Effector CD4-positive, alpha-beta T cell (primary cell): ENCODE data around the gene CCDC159.
"Not testable (repeated sequence)": the region's sequence is repeated elsewhere in the genome, so short reads cannot be mapped to it uniquely, and the experiment has no call there.

ENCODE experiments used
- DNase-seq: peaks from one replicate; pipeline ENCODE4 v3.0.0-alpha.2; 2020
- total RNA-seq: gene quantifications from one replicate; lab custom pipeline; 2026; lab: John Stamatoyannopoulos, UW

CCDC159 gene, protein sequence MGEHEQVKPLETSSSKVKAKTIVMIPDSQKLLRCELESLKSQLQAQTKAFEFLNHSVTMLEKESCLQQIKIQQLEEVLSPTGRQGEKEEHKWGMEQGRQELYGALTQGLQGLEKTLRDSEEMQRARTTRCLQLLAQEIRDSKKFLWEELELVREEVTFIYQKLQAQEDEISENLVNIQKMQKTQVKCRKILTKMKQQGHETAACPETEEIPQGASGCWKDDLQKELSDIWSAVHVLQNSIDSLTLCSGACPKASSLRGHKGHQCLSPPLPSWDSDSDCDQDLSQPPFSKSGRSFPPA
- 17.1 reads per million, percentile 43 among the genes with 10 or more reads in this experiment for total RNA-seq

GRCh38 chr19:11346104-11346940 is at the start of gene CCDC159, which contains the start of gene TMEM205:
CCDC159 (plus strand) TSS chr19:11346519; CDS start chr19:11346607, 88 bp downstream.
TMEM205 (minus strand) TSS chr19:11346268; CDS start chr19:11345619, 649 bp downstream.
- peak; percentile 98 for DNase-seq

GRCh38 chr19:11299946-11300810 is 46.1 kb upstream of the CCDC159 start:
- DNase-seq = no peak

DNA sequence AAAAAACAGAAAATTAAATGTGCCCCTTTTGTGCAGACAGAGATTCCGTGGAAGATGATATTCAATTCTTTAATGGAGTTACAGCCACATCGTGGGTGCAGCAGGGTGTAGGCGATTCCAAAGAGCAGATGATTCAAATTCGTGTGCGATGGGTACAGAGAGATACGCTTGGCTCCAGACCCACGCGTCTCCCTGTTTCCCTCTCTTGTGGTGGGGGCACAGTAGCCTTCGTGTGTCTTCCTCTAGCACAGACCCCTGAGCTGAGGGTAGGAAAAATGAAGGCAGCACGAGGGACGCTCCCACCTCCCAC is 45.6 kb upstream of the CCDC159 start:
- no peak for DNase-seq

DNA sequence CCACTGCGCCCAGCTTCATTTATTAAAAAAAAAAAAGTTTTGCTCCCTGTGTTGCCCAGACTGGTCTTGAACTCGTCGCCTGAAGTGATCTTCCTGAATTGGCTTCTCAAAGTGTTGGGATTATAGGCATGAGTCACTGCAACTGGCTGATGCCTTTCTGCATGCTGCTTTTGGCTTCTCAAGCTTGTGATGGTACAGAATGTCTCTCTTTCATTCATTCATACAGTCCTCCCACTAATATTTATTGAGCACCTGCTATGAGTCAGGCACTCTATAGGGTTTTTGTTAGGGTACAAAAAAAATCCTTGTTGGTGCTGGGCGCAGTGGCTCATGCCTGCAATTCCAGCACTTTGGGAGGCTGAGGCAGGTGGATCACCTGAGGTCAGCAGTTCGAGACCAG is 41.4 kb upstream of the CCDC159 start:
- DNase-seq = no peak

GRCh38 chr19:11306337-11306736 is 40.0 kb upstream of the CCDC159 start:
- no peak for DNase-seq

- not testable (repeated sequence) for DNase-seq
Observed at GRCh38 chr19:11320278-11320995, 25.9 kb upstream of the CCDC159 start.

DNA sequence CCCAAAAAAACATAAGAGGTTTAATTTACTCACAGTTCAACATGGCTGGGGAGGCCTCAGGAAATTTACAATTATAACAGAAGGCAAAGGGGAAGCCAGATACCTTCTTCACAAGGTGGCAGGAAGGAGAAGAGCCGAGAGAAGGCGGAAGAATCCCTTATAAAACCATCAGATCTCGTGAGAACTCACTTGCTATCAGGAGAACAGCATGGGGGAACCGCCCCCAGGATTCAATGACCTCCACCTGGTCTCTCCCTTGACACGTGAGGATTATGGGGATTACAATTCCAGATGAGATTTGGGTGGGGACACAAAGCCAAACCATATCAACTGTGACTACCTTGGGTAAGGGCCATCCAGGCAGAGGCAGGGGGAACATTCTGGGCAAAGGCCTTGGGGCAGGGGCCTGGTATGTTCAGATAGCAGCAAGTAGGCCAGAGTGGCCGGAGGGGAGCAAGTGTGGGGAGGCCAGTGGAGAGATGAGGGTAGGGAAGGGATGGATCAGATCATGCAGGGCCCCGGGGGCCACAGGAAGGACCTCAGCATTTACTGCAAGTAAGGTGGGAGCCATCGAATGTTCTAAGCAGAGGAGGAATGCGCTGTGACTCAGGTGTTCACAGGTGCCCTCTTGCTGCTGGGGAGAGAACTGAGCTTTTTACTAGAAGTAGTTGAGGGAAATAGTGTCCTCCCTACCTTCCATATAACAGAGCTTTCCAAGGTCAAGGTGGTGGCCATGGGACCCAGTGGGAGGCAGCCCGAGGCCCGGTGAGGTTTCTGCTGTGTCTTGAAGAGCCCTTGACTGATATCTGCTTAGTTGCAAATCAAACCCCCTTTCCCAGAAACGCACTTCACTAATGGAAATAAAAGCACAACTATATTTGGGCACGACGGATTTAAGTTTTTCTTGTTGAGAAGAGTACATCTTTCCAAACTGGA is 24.9 kb upstream of the CCDC159 start:
- DNase-seq = no peak

DNA sequence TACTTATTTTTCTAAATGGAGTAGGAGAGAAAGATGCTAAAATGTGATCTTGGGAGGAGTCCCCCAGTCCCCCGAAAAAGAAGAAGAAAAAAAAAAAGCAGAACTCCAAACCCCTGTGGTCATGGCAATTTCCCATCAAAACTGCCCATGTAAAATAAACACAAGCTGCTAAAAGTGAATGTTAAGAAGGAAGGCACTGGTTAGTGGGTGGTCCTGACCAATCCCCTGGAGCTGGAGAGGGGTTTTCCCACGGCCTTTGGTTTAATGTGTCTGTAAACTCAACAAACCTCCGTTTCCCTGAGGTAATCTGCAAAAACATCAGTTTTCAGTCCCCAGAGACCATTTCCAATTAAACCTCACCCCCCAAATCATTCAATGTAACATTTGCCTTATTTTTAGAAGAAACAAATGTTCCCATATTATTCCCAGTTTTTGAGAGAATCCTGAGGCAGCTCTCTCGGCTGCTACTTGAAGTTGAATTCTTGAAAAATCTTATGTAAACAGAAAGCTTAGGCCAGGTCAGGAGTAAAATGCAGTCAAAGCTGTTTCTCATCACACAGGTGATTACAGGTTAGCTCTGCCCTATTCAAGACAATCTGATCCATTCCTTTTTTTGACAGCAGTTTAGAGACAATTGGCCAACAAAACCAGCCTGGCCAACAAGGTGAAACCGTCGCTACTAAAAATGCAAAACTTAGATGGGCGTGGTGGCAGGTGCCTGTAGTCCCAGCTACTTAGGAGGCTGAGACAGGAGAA is 23.9 kb upstream of the CCDC159 start:
- no peak for DNase-seq

- no peak for DNase-seq
Observed at GRCh38 chr19:11323601-11324078, 22.7 kb upstream of the CCDC159 start.

DNA sequence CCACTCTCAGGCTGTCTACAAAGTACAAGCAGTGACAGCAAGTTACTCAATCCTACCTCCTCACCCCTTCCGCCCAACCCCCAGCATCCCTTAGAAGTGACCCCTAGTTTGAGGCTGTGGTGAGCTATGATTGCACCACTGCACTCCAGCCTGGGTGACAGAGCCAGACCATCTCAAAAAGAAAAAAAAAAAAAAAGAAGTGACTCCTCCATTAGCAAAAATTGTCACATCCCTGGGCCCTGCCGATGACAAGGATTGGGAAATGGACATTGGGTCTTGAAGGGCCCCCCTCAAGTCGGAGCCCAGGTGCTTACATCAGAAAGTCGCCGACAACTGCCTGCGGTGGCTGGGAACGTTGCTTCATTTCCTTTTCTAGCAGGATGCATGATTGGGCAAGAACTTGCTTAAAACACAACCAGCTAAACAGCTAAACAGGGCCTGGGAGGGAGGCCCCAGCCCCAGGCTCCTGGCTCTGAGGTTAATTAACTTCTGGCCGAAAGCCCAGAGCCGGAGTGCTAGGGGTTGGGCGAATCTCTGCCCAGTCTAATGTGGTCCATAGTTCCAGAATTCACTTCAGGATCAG is 22.1 kb upstream of the CCDC159 start:
- DNase-seq = no peak

DNA sequence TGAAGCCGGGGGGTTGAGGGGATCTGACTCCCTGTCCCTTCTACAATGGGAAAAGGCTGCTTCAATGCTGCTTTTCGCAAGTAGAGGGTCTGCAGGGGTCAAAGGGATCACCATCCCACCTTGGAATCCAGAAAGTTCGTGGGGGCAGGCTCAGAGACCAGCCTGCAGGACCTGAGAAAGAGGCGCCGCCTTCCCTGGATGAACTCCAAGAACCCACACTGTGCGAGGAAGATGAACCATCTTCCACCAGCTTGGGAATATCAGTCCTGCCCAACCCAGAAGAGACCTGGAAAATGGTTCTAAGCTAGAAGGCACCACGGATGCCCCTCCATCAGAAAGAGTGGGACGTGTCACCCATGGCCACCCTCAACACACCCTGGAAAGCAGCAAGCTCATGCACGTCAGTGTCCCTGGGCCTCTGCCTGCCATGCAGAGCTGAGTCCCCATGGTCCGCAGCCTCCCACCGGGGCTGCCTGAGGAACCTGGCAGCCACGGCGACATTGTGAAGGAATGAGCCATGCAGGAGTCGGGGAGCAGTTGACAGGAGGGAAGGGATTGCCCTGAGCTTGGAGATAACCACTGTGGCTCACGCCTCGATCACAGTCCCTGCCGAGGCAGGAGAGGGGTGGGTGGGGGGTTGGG is 21.4 kb upstream of the CCDC159 start:
- no peak for DNase-seq

GRCh38 chr19:11325544-11325943 is 20.8 kb upstream of the CCDC159 start:
- no peak for DNase-seq

GRCh38 chr19:11330127-11330526 is 16.2 kb upstream of the CCDC159 start:
- no peak for DNase-seq

- no peak for DNase-seq
Observed at GRCh38 chr19:11331502-11331901, 14.8 kb upstream of the CCDC159 start.

- no peak for DNase-seq
Observed at GRCh38 chr19:11332822-11333221, 13.5 kb upstream of the CCDC159 start.

DNA sequence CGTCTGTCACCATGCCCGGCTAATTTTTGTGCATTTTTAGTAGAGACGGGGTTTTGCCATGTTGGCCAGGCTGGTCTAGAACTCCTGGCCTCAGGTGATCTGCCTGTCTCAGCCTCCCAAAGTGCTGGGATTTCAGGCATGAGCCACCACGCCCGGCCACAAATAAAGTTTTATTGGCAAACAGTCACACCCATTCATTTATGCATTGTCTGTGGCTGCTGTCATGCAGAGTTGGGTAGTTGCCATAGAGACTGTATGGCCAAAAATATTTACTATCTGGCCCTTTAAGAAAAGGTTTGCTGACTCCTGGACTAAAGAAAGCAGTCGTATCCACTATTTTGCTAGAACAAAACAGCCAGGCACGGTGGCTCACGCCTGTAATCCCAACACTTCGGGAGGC is 12.5 kb upstream of the CCDC159 start:
- not testable (repeated sequence) for DNase-seq

- DNase-seq = no peak
Observed at GRCh38 chr19:11335449-11336146, 10.7 kb upstream of the CCDC159 start.

DNA sequence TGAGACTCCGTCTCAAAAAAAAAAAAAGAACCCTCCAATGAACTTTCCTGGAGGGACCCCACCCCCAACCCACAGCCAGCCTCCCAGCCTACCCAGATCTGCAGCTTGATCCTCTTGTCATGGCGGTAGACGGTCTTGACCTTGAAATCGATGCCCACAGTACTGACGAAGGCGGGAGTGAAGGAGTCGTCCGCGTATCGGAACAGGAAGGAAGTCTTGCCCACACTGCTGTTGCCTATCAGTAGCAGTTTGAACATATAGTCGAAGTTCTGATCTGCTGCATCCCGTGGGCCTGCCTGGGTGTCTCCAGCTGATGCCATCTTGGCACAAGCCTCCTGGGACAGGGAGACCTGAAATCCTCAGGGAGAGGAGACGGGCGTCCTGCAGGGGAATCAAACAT is 9.2 kb upstream of the CCDC159 start:
- no peak for DNase-seq

GRCh38 chr19:11338121-11338520 is 8.2 kb upstream of the CCDC159 start:
- no peak for DNase-seq
